ENCODE data around the gene KMT5B.

Gene KMT5B

GRCh38 chr11:68148071-68148805 is 64.9 kb downstream of the KMT5B start:
- Histone ChIP-seq H3K36me3 (ENCODE audit: insufficient read depth) (no peaks in the 10 kb centered on the region), H3K79me2 (ENCODE audit: insufficient read depth, low read depth) (no peaks in the 10 kb centered on the region), H4K20me1 (ENCODE audit: insufficient read depth) (no peaks in the 10 kb centered on the region), H3K9ac (no peak overlapping the region), H3K27ac (no peak overlapping the region), H2AFZ (ENCODE audit: low read depth) (no peak overlapping the region), H3K4me2 (no peak overlapping the region), H3K4me1 (ENCODE audit: low read depth, poor library complexity, severe bottlenecking) (no peaks in the 10 kb centered on the region), H3K4me3 (IDR thresholded peaks at IDR 0.05; ENCODE audit: insufficient read depth, low read depth, low read length) (no peak overlapping the region), H3K27me3 (ENCODE audit: insufficient read depth, low read depth) (no peaks in the 10 kb centered on the region)
- TF ChIP-seq CTCF (conservative IDR thresholded peaks at IDR 0.05; ENCODE audit: low read depth, low read length), result no peak

- Histone ChIP-seq H4K20me1 (ENCODE audit: insufficient read depth) (no peaks in the 10 kb centered on the region), H3K27ac (no peak overlapping the region), H3K9ac (no peak overlapping the region), H3K4me1 (ENCODE audit: low read depth, poor library complexity, severe bottlenecking) (peaks cover 8% of the 10 kb centered on the region), H3K27me3 (ENCODE audit: insufficient read depth, low read depth) (no peaks in the 10 kb centered on the region), H3K79me2 (ENCODE audit: insufficient read depth, low read depth) (no peaks in the 10 kb centered on the region), H3K36me3 (ENCODE audit: insufficient read depth) (no peaks in the 10 kb centered on the region), H3K4me2 (no peak overlapping the region), H2AFZ (ENCODE audit: low read depth) (no peak overlapping the region), H3K4me3 (IDR thresholded peaks at IDR 0.05; ENCODE audit: insufficient read depth, low read depth, low read length) (no peak overlapping the region)
- no peak for TF ChIP-seq CTCF (conservative IDR thresholded peaks at IDR 0.05; ENCODE audit: low read depth, low read length)
These were observed 66.2 kb downstream of the KMT5B start for GRCh38 chr11:68146704-68147474.

DNA sequence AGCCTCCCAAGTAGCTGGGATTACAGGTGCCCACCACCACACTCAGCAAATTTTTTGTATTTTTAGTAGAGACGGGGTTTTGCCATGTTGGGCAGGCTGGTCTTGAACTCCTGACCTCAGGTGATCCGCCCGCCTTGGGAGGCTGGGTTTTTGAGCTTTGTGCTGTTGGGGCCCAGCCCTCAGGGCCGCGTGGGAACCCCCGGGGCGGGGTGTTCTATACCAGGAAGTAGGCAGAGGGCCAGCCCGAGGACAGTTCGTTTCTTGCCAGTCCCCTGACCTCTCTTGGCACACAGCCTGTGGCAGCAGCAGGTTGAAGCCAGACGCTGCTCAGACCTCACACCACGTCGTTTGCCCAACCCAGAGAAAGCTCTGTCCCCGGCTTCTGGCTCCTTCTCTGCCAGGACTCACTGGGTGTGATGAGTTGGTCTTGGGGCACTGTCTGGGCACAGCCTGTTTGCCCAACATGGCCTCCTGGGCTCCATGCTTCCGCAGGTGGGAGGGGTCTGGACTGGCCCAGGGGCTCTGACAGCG is 67.0 kb downstream of the KMT5B start:
- no peak overlapping the region for H2AFZ ChIP-seq (ENCODE audit: low read depth)
- no peak overlapping the region for H3K4me3 ChIP-seq (IDR thresholded peaks at IDR 0.05; ENCODE audit: insufficient read depth, low read depth, low read length)
- H3K4me2 ChIP-seq, result no peak overlapping the region
- H3K4me1 ChIP-seq (ENCODE audit: low read depth, poor library complexity, severe bottlenecking), result peaks cover 17% of the 10 kb centered on the region
- H3K36me3 ChIP-seq (ENCODE audit: insufficient read depth), result no peaks in the 10 kb centered on the region
- no peak for TF ChIP-seq CTCF (conservative IDR thresholded peaks at IDR 0.05; ENCODE audit: low read depth, low read length)
- no peaks in the 10 kb centered on the region for H3K27me3 ChIP-seq (ENCODE audit: insufficient read depth, low read depth)
- H3K27ac ChIP-seq, result no peak overlapping the region
- no peaks in the 10 kb centered on the region for H3K79me2 ChIP-seq (ENCODE audit: insufficient read depth, low read depth)
- no peaks in the 10 kb centered on the region for H4K20me1 ChIP-seq (ENCODE audit: insufficient read depth)
- H3K9ac ChIP-seq, result no peak overlapping the region

DNA sequence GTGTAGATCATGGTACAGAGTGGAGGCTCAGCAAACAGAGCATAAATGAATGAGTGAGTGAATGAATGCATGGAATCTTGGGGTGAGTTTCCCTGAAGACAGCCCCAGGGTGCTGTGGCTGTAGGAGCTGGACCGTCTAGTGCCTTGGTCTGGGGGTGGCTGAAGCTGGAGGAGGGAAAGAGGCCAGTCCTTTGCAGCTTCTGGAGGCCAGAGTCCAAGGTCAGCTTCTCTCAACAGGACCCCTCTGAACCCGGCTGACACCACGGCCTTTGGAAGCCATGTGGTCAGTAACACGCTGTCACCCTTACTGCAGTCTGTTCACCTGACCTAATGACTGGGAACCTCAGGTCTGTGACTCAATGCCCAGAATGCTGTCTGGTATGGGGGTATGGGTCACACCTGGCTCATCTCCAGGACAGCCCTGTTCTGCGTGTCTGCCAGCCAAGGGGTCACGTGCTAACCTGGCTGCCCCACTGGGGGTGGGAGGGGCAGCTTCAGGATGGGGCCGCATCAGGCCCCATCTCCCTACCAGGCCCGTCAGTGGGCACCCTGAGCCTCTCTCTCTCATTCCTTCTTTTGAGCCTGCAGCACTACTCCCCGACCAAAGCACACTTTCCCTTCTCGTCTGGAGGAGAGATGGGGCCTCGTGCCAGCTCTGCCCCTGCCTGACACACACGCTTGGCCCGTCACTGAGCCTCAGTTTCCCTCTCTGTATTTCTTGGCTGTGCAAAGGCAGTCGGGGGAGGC is 67.8 kb downstream of the KMT5B start:
- H3K4me2 ChIP-seq, result no peak overlapping the region
- H3K27ac ChIP-seq, result no peak overlapping the region
- peaks cover 17% of the 10 kb centered on the region for H3K4me1 ChIP-seq (ENCODE audit: low read depth, poor library complexity, severe bottlenecking)
- H3K79me2 ChIP-seq (ENCODE audit: insufficient read depth, low read depth), result no peaks in the 10 kb centered on the region
- H3K9ac ChIP-seq, result no peak overlapping the region
- H3K36me3 ChIP-seq (ENCODE audit: insufficient read depth), result no peaks in the 10 kb centered on the region
- TF ChIP-seq CTCF (conservative IDR thresholded peaks at IDR 0.05; ENCODE audit: low read depth, low read length), result no peak
- H4K20me1 ChIP-seq (ENCODE audit: insufficient read depth), result no peaks in the 10 kb centered on the region
- no peak overlapping the region for H3K4me3 ChIP-seq (IDR thresholded peaks at IDR 0.05; ENCODE audit: insufficient read depth, low read depth, low read length)
- H3K27me3 ChIP-seq (ENCODE audit: insufficient read depth, low read depth), result no peaks in the 10 kb centered on the region
- no peak overlapping the region for H2AFZ ChIP-seq (ENCODE audit: low read depth)
